Nephron progenitor cell (in vitro differentiated cells): ENCODE data around the gene GID8.

Experiments
- DNase-seq: peaks from one replicate; pipeline ENCODE4 v3.0.0; 2021
- H3K27ac Mint-ChIP-seq: 2 replicates; pipeline ENCODE4 v1.8.0; 2021; ENCODE audit warnings: mild to moderate bottlenecking, moderate library complexity, mixed read lengths
- H3K27me3 Mint-ChIP-seq: 2 replicates; pipeline ENCODE4 v1.8.0; 2021; ENCODE audit warnings: mild to moderate bottlenecking, low read depth, mixed read lengths; ENCODE audit not compliant: poor library complexity
- H3K36me3 Mint-ChIP-seq: 2 replicates; pipeline ENCODE4 v1.8.0; 2021; ENCODE audit warnings: low read depth, mixed read lengths
- H3K4me1 Mint-ChIP-seq: 2 replicates; pipeline ENCODE4 v1.8.0; 2021; ENCODE audit warnings: mixed read lengths
- H3K4me3 Mint-ChIP-seq: 2 replicates; pipeline ENCODE4 v1.8.0; 2021; ENCODE audit warnings: mild to moderate bottlenecking, moderate library complexity, mixed read lengths
- H3K9me3 Mint-ChIP-seq: 2 replicates; pipeline ENCODE4 v1.8.0; 2021; ENCODE audit warnings: mild to moderate bottlenecking, moderate library complexity, mixed read lengths
- CTCF ChIP-seq: fragments of 200-600 bp; sonication (generic); IDR thresholded peaks from 2 replicates; pipeline ENCODE4 v1.5.0; 2021; ENCODE audit warnings: antibody characterized with exemption

GID8 gene

GRCh38 chr20:62947532-62948300 is 9.8 kb downstream of the GID8 start:
- Mint-ChIP-seq H3K4me1 (peaks cover 4% of the 10 kb centered on the region), H3K27ac (peak overlapping the region; percentile 89), H3K4me3 (no peak overlapping the region)

GRCh38 chr20:62949153-62949821 is 11.3 kb downstream of the GID8 start:
- TF ChIP-seq CTCF: no peak
- Mint-ChIP-seq H3K36me3 (peaks cover 71% of the 10 kb centered on the region), H3K27me3 (no peaks in the 10 kb centered on the region), H3K4me1 (peaks cover 14% of the 10 kb centered on the region), H3K4me3 (no peak overlapping the region), H3K9me3 (peaks cover 9% of the 10 kb centered on the region), H3K27ac (no peak overlapping the region)
- DNase-seq: no peak

More at GRCh38 chr20:62947532-62948300, 9.8 kb downstream of the GID8 start:
- H3K36me3 Mint-ChIP-seq: peaks cover 84% of the 10 kb centered on the region
- H3K9me3 Mint-ChIP-seq: peaks cover 9% of the 10 kb centered on the region
- DNase-seq: no peak
- TF ChIP-seq CTCF: no peak
- no peaks in the 10 kb centered on the region for H3K27me3 Mint-ChIP-seq

- TF ChIP-seq CTCF: no peak
- H3K27me3 Mint-ChIP-seq: no peaks in the 10 kb centered on the region
- DNase-seq: no peak
- H3K4me3 Mint-ChIP-seq: no peak overlapping the region
- H3K9me3 Mint-ChIP-seq: peaks cover 9% of the 10 kb centered on the region
- H3K27ac Mint-ChIP-seq: peak overlapping the region; percentile 69
- H3K36me3 Mint-ChIP-seq: peaks cover 64% of the 10 kb centered on the region
- peaks cover 19% of the 10 kb centered on the region for H3K4me1 Mint-ChIP-seq
These were observed 12.0 kb downstream of the GID8 start for GRCh38 chr20:62949962-62950361.

GRCh38 chr20:62950741-62951140 is 12.8 kb downstream of the GID8 start:
- H3K27ac Mint-ChIP-seq: no peak overlapping the region
- TF ChIP-seq CTCF: no peak
- H3K4me1 Mint-ChIP-seq: peaks cover 24% of the 10 kb centered on the region
- DNase-seq: no peak
- H3K36me3 Mint-ChIP-seq: peaks cover 57% of the 10 kb centered on the region
- peaks cover 9% of the 10 kb centered on the region for H3K9me3 Mint-ChIP-seq
- H3K4me3 Mint-ChIP-seq: no peak overlapping the region
- H3K27me3 Mint-ChIP-seq: no peaks in the 10 kb centered on the region

GRCh38 chr20:62951143-62951895 is 13.4 kb downstream of the GID8 start:
- H3K27me3 Mint-ChIP-seq: no peaks in the 10 kb centered on the region
- H3K4me1 Mint-ChIP-seq: peaks cover 30% of the 10 kb centered on the region
- no peak for TF ChIP-seq CTCF
- H3K4me3 Mint-ChIP-seq: no peak overlapping the region
- peaks cover 51% of the 10 kb centered on the region for H3K36me3 Mint-ChIP-seq
- peaks cover 9% of the 10 kb centered on the region for H3K9me3 Mint-ChIP-seq
- no peak for DNase-seq
- H3K27ac Mint-ChIP-seq: peak overlapping the region; percentile 71
